OCI-LY3 (cell line): ENCODE measurements around the gene ATP6V1A.

ENCODE experiments used
- EZH2phosphoT487 ChIP-seq: fragments of 200-600 bp; shearing (Covaris generic); IDR thresholded peaks from 2 replicates; pipeline ENCODE4 v1.6.1; 2018; ENCODE audit warnings: antibody characterized with exemption, mixed run types, low read depth
- TF ChIP-seq, protein P1 (sequence below): fragments of 200-600, 300-600 bp; sonication (generic); IDR thresholded peaks from 2 replicates; pipeline ENCODE4 v1.5.1; 2014; ENCODE audit warnings: antibody characterized with exemption, low read length, low read depth

DNA sequence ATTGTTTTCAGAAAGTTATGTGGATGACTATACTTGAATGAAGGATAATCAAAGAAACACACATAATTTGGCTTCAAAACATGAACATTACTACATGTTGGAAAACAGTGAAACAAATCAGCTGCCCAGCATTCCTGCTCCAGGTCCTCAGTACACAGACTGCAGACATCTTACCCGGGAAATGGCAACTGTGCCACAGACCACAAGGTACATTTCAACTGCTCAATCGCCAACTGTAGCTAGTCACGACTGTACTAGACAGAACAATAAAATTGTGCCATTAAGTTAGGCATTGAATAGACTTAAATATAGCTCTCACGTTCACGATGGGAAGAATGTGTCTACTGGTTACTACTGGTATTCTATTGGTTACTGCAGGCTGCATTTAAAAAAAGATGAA is 5.7 kb upstream of the ATP6V1A start:
- TF ChIP-seq, protein P1, sequence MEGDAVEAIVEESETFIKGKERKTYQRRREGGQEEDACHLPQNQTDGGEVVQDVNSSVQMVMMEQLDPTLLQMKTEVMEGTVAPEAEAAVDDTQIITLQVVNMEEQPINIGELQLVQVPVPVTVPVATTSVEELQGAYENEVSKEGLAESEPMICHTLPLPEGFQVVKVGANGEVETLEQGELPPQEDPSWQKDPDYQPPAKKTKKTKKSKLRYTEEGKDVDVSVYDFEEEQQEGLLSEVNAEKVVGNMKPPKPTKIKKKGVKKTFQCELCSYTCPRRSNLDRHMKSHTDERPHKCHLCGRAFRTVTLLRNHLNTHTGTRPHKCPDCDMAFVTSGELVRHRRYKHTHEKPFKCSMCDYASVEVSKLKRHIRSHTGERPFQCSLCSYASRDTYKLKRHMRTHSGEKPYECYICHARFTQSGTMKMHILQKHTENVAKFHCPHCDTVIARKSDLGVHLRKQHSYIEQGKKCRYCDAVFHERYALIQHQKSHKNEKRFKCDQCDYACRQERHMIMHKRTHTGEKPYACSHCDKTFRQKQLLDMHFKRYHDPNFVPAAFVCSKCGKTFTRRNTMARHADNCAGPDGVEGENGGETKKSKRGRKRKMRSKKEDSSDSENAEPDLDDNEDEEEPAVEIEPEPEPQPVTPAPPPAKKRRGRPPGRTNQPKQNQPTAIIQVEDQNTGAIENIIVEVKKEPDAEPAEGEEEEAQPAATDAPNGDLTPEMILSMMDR: no peak
- TF ChIP-seq EZH2phosphoT487: no peak
